HG02852 (cell line): ENCODE measurements around the gene ARL15.
"Not testable (repeated sequence)": the region's sequence is repeated elsewhere in the genome, so short reads cannot be mapped to it uniquely, and the experiment has no call there.

Source experiments
- ATAC-seq: cut with Tn5 transposase; IDR thresholded peaks from one replicate; pipeline ENCODE4 v1.9.1; 2021; ENCODE audit warnings: mild to moderate bottlenecking, moderate library complexity; ENCODE audit not compliant: unreplicated experiment

Gene ARL15

GRCh38 chr5:54049144-54049543, 261.2 kb downstream of the ARL15 start:
- ATAC-seq = no peak

- ATAC-seq = no peak
Observed at GRCh38 chr5:54045077-54045792, 265.1 kb downstream of the ARL15 start.

GRCh38 chr5:54044276-54044675, 266.1 kb downstream of the ARL15 start:
- not testable (repeated sequence) for ATAC-seq

- ATAC-seq = no peak
Observed at GRCh38 chr5:54040804-54041203, 269.6 kb downstream of the ARL15 start.

GRCh38 chr5:54040018-54040417, 270.4 kb downstream of the ARL15 start:
- ATAC-seq = no peak

- ATAC-seq = no peak
Observed at GRCh38 chr5:54037205-54037604, 273.2 kb downstream of the ARL15 start.

GRCh38 chr5:54030981-54031380, 279.4 kb downstream of the ARL15 start:
- no peak for ATAC-seq

- ATAC-seq = no peak
Observed at GRCh38 chr5:54024466-54024865, 285.9 kb downstream of the ARL15 start.

- ATAC-seq = no peak
Observed at GRCh38 chr5:54022223-54022622, 288.1 kb downstream of the ARL15 start.

- no peak for ATAC-seq
Observed at GRCh38 chr5:54021431-54022164, 288.8 kb downstream of the ARL15 start.

GRCh38 chr5:54018438-54018837, 291.9 kb downstream of the ARL15 start:
- ATAC-seq = no peak

- ATAC-seq = no peak
Observed at GRCh38 chr5:54017580-54017979, 292.8 kb downstream of the ARL15 start.

GRCh38 chr5:54013556-54014194, 296.7 kb downstream of the ARL15 start:
- ATAC-seq = no peak

GRCh38 chr5:54009828-54010227, 300.5 kb downstream of the ARL15 start:
- ATAC-seq = no peak

GRCh38 chr5:54009357-54009756, 301.0 kb downstream of the ARL15 start:
- no peak for ATAC-seq

- no peak for ATAC-seq
Observed at GRCh38 chr5:54007827-54008777, 302.3 kb downstream of the ARL15 start.

- no peak for ATAC-seq
Observed at GRCh38 chr5:54004697-54005096, 305.7 kb downstream of the ARL15 start.

- no peak for ATAC-seq
Observed at GRCh38 chr5:54002779-54003178, 307.6 kb downstream of the ARL15 start.

- no peak for ATAC-seq
Observed at GRCh38 chr5:54001976-54002775, 308.2 kb downstream of the ARL15 start.

- ATAC-seq = no peak
Observed at GRCh38 chr5:54000011-54000410, 310.4 kb downstream of the ARL15 start.
